Measurements from ENCODE around the gene PDX1.

The PDX1 gene

DNA sequence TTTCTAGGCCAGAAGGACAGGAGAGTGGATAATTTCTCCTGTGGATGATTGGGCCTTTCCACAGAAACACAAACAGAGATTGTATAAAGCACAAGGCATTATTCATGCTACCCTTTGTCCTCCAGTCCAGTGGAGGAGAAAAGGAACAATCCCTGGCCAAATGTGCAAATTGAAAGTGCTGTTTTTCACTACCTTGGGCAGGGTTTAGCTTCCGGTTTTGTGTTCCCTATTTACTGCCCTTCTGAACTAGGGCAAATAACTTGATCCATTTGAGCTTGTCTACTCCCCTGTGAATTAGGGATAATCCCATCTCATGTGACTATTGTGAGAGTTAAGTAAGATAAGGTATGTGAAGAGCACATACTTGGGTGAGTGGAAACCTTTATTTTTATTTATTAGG lies 13.3 kb downstream of the PDX1 start:
- Histone ChIP-seq H2AFZ (ENCODE audit: low read depth, low read length, severe bottlenecking) (no peak overlapping the region), H3K27me3 (ENCODE audit: low read length) (no peaks in the 10 kb centered on the region), H3K36me3 (ENCODE audit: low read length) (no peaks in the 10 kb centered on the region), H3K79me2 (ENCODE audit: insufficient read depth, low read length) (no peaks in the 10 kb centered on the region), H4K20me1 (ENCODE audit: low read depth, low read length) (no peaks in the 10 kb centered on the region), H3K9ac (ENCODE audit: low read length) (no peak overlapping the region), H3K9me2 (replicated peaks; ENCODE audit: insufficient read depth, low read length) (no peaks in the 10 kb centered on the region), H3K4me3 (ENCODE audit: insufficient read depth, low read length, poor library complexity, severe bottlenecking) (no peak overlapping the region), H3F3A (ENCODE audit: insufficient read depth) (no peaks in the 10 kb centered on the region), H3K27ac (ENCODE audit: low read depth, low read length) (no peak overlapping the region), H3K9me3 (ENCODE audit: insufficient read depth, low read length) (no peaks in the 10 kb centered on the region), H3K4me2 (ENCODE audit: low read depth, low read length, poor library complexity, severe bottlenecking) (no peak overlapping the region)
- TF ChIP-seq, protein P1, sequence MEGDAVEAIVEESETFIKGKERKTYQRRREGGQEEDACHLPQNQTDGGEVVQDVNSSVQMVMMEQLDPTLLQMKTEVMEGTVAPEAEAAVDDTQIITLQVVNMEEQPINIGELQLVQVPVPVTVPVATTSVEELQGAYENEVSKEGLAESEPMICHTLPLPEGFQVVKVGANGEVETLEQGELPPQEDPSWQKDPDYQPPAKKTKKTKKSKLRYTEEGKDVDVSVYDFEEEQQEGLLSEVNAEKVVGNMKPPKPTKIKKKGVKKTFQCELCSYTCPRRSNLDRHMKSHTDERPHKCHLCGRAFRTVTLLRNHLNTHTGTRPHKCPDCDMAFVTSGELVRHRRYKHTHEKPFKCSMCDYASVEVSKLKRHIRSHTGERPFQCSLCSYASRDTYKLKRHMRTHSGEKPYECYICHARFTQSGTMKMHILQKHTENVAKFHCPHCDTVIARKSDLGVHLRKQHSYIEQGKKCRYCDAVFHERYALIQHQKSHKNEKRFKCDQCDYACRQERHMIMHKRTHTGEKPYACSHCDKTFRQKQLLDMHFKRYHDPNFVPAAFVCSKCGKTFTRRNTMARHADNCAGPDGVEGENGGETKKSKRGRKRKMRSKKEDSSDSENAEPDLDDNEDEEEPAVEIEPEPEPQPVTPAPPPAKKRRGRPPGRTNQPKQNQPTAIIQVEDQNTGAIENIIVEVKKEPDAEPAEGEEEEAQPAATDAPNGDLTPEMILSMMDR (IDR thresholded peaks at IDR 0.05; ENCODE audit: insufficient read depth, low read length, poor library complexity, severe bottlenecking), result no peak

DNA sequence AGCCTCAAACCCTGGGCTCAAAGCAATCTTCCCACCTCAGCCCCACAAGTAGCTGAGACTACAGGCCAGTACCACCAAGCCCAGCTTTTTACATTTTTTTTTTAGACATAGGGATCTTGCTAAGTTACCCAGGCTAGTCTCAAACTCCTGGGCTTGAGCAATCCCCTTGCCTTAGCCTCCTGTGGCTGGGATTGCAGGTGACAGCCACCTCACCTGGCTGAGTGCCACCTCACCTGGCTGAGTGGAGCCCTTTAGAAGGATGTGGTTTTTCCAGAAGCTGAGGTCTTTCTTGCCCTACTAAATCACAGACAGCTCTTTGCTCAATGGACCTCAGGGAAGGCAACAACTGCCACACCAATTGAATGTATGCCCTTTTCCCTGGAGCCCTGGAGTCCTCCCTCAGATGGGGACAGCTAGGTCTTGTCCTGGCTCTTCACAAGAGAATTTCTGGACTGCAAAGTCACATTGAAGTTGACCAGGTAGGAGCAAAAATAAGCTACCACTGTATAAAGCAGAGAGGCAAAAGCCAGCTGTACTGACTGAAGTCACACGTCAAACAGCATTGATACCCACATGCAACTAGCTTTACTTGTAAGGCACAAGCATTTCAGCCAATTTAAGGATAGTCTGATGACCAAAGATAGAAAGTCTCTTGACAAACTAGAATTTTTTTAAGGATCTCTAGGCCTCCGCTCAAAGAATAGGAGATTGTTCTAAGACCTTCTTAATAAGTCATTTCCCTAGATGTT lies 14.0 kb downstream of the PDX1 start:
- Histone ChIP-seq H3K27me3 (ENCODE audit: low read length) (no peaks in the 10 kb centered on the region), H3K9me2 (replicated peaks; ENCODE audit: insufficient read depth, low read length) (no peaks in the 10 kb centered on the region), H3K4me2 (ENCODE audit: low read depth, low read length, poor library complexity, severe bottlenecking) (no peak overlapping the region), H3F3A (ENCODE audit: insufficient read depth) (no peaks in the 10 kb centered on the region), H2AFZ (ENCODE audit: low read depth, low read length, severe bottlenecking) (no peak overlapping the region), H3K4me3 (ENCODE audit: insufficient read depth, low read length, poor library complexity, severe bottlenecking) (no peak overlapping the region), H4K20me1 (ENCODE audit: low read depth, low read length) (no peaks in the 10 kb centered on the region), H3K9ac (ENCODE audit: low read length) (no peak overlapping the region), H3K27ac (ENCODE audit: low read depth, low read length) (no peak overlapping the region), H3K9me3 (ENCODE audit: insufficient read depth, low read length) (no peaks in the 10 kb centered on the region), H3K79me2 (ENCODE audit: insufficient read depth, low read length) (no peaks in the 10 kb centered on the region), H3K36me3 (ENCODE audit: low read length) (no peaks in the 10 kb centered on the region)
- TF ChIP-seq EZH2phosphoT487 (conservative IDR thresholded peaks at IDR 0.05; ENCODE audit: low read length), result no peak
- TF ChIP-seq, protein P1 (IDR thresholded peaks at IDR 0.05; ENCODE audit: insufficient read depth, low read length, poor library complexity, severe bottlenecking), result no peak

DNA sequence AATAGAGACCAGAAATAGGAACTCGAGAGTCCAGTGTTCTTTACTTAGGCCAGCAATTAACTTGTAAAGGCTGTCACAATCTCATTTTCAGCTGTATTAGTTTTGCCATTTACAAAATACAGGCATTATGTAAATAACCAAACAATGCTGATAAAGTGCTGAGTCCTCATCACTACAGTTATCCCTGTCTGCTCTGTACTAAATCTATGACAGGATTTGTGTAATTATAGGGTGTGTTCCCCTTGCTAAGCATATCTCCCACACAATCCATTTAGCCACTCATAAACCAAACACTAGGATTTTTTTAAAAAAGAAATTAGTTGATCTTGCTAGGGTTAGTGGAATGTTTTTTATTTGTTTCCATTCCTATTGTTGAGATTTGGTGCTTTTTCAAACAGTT lies 23.2 kb downstream of the PDX1 start:
- no peaks in the 10 kb centered on the region for H3K27me3 ChIP-seq (ENCODE audit: low read length)
- no peak overlapping the region for H3K27ac ChIP-seq (ENCODE audit: low read depth, low read length)
- H3K9ac ChIP-seq (ENCODE audit: low read length), result no peak overlapping the region

More for the DNA sequence above, 23.2 kb downstream of the PDX1 start:
- Histone ChIP-seq H2AFZ (ENCODE audit: low read depth, low read length, severe bottlenecking) (no peak overlapping the region), H3F3A (ENCODE audit: insufficient read depth) (no peaks in the 10 kb centered on the region), H4K20me1 (ENCODE audit: low read depth, low read length) (no peaks in the 10 kb centered on the region), H3K9me2 (replicated peaks; ENCODE audit: insufficient read depth, low read length) (no peaks in the 10 kb centered on the region), H3K4me3 (ENCODE audit: insufficient read depth, low read length, poor library complexity, severe bottlenecking) (no peak overlapping the region), H3K4me2 (ENCODE audit: low read depth, low read length, poor library complexity, severe bottlenecking) (no peak overlapping the region), H3K9me3 (ENCODE audit: insufficient read depth, low read length) (no peaks in the 10 kb centered on the region), H3K36me3 (ENCODE audit: low read length) (no peaks in the 10 kb centered on the region), H3K79me2 (ENCODE audit: insufficient read depth, low read length) (no peaks in the 10 kb centered on the region)
- TF ChIP-seq EZH2phosphoT487 (conservative IDR thresholded peaks at IDR 0.05; ENCODE audit: low read length), result no peak
- TF ChIP-seq, protein P1 (IDR thresholded peaks at IDR 0.05; ENCODE audit: insufficient read depth, low read length, poor library complexity, severe bottlenecking), result no peak

Measured in SU-DHL-6 (cell line).